Activated B cell treated with CpG ODN at 0.5 μM for 24 hours (primary cell): ENCODE measurements around the gene DLG3. TPM values are rescaled to one million over a fixed set of nuclear protein-coding genes. Genes with fewer than 3 reads are reported as not detected.

Source experiments
- ATAC-seq: fragments of 200-7000 bp; cut with Tn5 transposase; one replicate; pipeline ENCODE4 v1.10.0; 2021; ENCODE audit warnings: low read depth, mild to moderate bottlenecking, moderate library complexity
- CTCF ChIA-PET: fragments of 350-600 bp; sonication (Branson Sonifier 250); formaldehyde crosslinking; loops from one replicate; lab custom pipeline; 2021; ENCODE audit warnings: antibody characterized with exemption; lab: Charles Lee
- POLR2A ChIA-PET: fragments of 350-600 bp; sonication (Branson Sonifier 250); formaldehyde crosslinking; loops from one replicate; lab custom pipeline; 2021; ENCODE audit warnings: antibody characterized with exemption; lab: Charles Lee
- DNase-seq: peaks from one replicate; pipeline ENCODE4 v3.0.0; 2022
- H3K27ac Mint-ChIP-seq: one replicate; pipeline ENCODE4 v1.8.0; 2020; ENCODE audit warnings: mixed read lengths
- H3K27me3 Mint-ChIP-seq: one replicate; pipeline ENCODE4 v1.8.0; 2021; ENCODE audit warnings: mixed read lengths
- H3K36me3 Mint-ChIP-seq: one replicate; pipeline ENCODE4 v1.8.0; 2021; ENCODE audit warnings: low read depth, mixed read lengths
- H3K4me1 Mint-ChIP-seq: one replicate; pipeline ENCODE4 v1.8.0; 2021; ENCODE audit warnings: mixed read lengths
- H3K4me3 Mint-ChIP-seq: one replicate; pipeline ENCODE4 v1.8.0; 2020; ENCODE audit warnings: mild to moderate bottlenecking, mixed read lengths
- H3K9me3 Mint-ChIP-seq: one replicate; pipeline ENCODE4 v1.8.0; 2020; ENCODE audit warnings: mixed read lengths
- CTCF ChIP-seq: fragments of 200-600 bp; IDR thresholded peaks from one replicate; pipeline ENCODE4 v1.8.0; 2022; ENCODE audit warnings: antibody characterized with exemption, mild to moderate bottlenecking
- intact Hi-C: fragments of 100-400 bp; cut with micrococcal nuclease; formaldehyde crosslinking; loops from one replicate; pipeline ENCODE4 v1.15.1; 2024
- total RNA-seq: library from RNA; stranded (reverse); gene quantifications from 2 replicates; pipeline ENCODE4 v1.2.3, GENCODE V29; 2022

DLG3 gene
- total RNA-seq, 1 donor from 2014 or later: 2.4 TPM

GRCh38 chrX:70411475-70411874 lies 33.2 kb upstream of the DLG3 start:
- DNase-seq (no peak), ATAC-seq (peak; percentile 50)
- H3K4me1 Mint-ChIP-seq: peaks cover 7% of the 10 kb centered on the region
- H3K27me3 Mint-ChIP-seq: no peaks in the 10 kb centered on the region
- no peaks in the 10 kb centered on the region for H3K9me3 Mint-ChIP-seq
- intact Hi-C loops: no loop called here
- H3K27ac Mint-ChIP-seq: no peak overlapping the region
- no peak overlapping the region for H3K4me3 Mint-ChIP-seq
- ChIA-PET POLR2A (no interaction called here), CTCF (no interaction called here)
- H3K36me3 Mint-ChIP-seq: no peaks in the 10 kb centered on the region
- TF ChIP-seq CTCF: no peak

GRCh38 chrX:70421618-70422017 lies 23.0 kb upstream of the DLG3 start:
- DNase-seq (no peak), ATAC-seq (no peak)
- Mint-ChIP-seq H3K27me3 (no peaks in the 10 kb centered on the region), H3K4me1 (no peaks in the 10 kb centered on the region), H3K27ac (no peak overlapping the region), H3K36me3 (no peaks in the 10 kb centered on the region), H3K9me3 (no peaks in the 10 kb centered on the region), H3K4me3 (no peak overlapping the region)
- intact Hi-C loops: no loop called here
- TF ChIP-seq CTCF: no peak
- ChIA-PET POLR2A (no interaction called here), CTCF (no interaction called here)

GRCh38 chrX:70422851-70423341 lies 21.7 kb upstream of the DLG3 start, which contains the start of gene GDPD2:
Gene GDPD2, plus strand, starts transcription at chrX:70423314. Its CDS starts 1,671 bp downstream, at chrX:70424985.
- no peak for TF ChIP-seq CTCF

GRCh38 chrX:70423936-70424675 lies 20.5 kb upstream of the DLG3 start:
- Mint-ChIP-seq H3K9me3 (no peaks in the 10 kb centered on the region), H3K27ac (no peak overlapping the region), H3K4me3 (no peak overlapping the region), H3K4me1 (no peaks in the 10 kb centered on the region), H3K36me3 (no peaks in the 10 kb centered on the region), H3K27me3 (no peaks in the 10 kb centered on the region)
- ChIA-PET POLR2A (no interaction called here), CTCF (no interaction called here)
- no peak for ATAC-seq
- intact Hi-C loops: no loop called here
- DNase-seq: no peak
- TF ChIP-seq CTCF: no peak

More at GRCh38 chrX:70422851-70423341, 21.7 kb upstream of the DLG3 start, which contains the start of gene GDPD2:
- ATAC-seq: peak; percentile 57
- H3K36me3 Mint-ChIP-seq: no peaks in the 10 kb centered on the region
- no peaks in the 10 kb centered on the region for H3K9me3 Mint-ChIP-seq
- no peaks in the 10 kb centered on the region for H3K4me1 Mint-ChIP-seq
- ChIA-PET POLR2A (no interaction called here), CTCF (no interaction called here)
- no peak within 1 kb of the TSS for H3K27ac Mint-ChIP-seq
- no peak within 1 kb of the TSS for H3K4me3 Mint-ChIP-seq
- no peak for DNase-seq
- intact Hi-C loops: no loop called here
- H3K27me3 Mint-ChIP-seq: no peaks in the 10 kb centered on the region

- no peak overlapping the region for H3K27ac Mint-ChIP-seq
- no peaks in the 10 kb centered on the region for H3K27me3 Mint-ChIP-seq
- ChIA-PET CTCF (no interaction called here), POLR2A (no interaction called here)
- intact Hi-C loops: no loop called here
- no peaks in the 10 kb centered on the region for H3K4me1 Mint-ChIP-seq
- no peaks in the 10 kb centered on the region for H3K36me3 Mint-ChIP-seq
- TF ChIP-seq CTCF: no peak
- DNase-seq: no peak
- ATAC-seq: no peak
- H3K4me3 Mint-ChIP-seq: no peak overlapping the region
- H3K9me3 Mint-ChIP-seq: no peaks in the 10 kb centered on the region
Observed at GRCh38 chrX:70424801-70425200, 19.8 kb upstream of the DLG3 start.
